ENCODE data around the gene HAPLN2.

GRCh38 chr1:156662005-156662799 lies 43.0 kb downstream of the HAPLN2 start:
- no peak for TF ChIP-seq EZH2 (IDR thresholded peaks at IDR 0.05)
- no peak for TF ChIP-seq POLR2AphosphoS5 (IDR thresholded peaks at IDR 0.05; ENCODE audit: borderline replicate concordance, low read depth, low read length)

All from SK-N-MC (cell line).